SH-SY5Y (cell line): ENCODE data around the gene CASP3.

ENCODE experiments used
- GATA2 ChIP-seq: IDR thresholded peaks from 2 replicates; pipeline ENCODE4 v1.6.1; 2011; ENCODE audit warnings: mild to moderate bottlenecking, low read depth, low read length
- GATA3 ChIP-seq: IDR thresholded peaks from 2 replicates; pipeline ENCODE4 v1.6.1; 2011; ENCODE audit warnings: low read depth, mild to moderate bottlenecking, low read length, moderate library complexity

CASP3 gene

DNA sequence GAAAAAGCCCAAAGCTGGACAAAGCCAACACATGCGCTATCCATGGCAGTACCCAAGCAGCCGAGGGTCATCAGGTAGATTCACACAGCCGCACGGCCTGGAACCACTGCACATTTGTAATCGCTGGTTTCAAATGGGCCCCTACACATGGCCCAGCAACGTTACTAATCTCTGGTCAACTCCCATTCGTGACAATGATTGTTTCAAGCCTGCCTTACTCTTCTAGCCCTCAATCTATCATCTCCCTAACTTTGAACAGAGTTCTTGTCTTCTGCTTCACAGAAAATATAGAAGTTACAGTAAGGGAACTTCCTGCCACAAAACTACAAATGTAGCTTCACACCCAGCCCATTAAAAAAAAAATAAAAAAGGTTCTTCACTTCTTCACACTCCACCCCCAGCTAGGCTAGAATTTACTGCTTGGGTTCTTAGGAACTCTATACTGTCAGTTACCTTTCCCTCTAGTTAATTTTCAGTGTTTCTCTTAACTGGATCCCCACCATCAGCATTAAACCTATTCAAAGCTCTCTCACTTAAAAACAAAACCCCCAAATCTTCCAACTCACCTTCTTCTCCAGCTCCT is 24.2 kb downstream of the CASP3 start:
- TF ChIP-seq GATA2 (no peak), GATA3 (no peak)

DNA sequence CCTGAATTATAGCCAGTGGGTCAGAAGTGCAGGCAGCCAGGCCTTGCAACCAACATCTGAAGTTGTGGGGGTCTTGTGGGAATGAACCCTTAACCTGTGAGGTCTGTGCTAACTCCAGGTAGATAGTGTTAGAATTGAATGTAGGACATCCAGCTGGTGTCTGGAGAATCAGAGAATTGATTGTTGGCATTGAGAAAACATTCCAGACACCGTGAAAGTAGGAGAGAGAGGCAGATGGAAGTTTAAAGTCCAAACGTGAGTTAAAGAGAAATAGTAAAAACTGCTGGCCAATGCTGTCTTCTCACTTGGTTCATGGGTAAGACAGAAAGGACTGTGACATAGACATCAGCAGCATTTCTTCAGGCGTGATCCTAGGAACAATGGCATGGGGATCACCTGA is 27.7 kb downstream of the CASP3 start:
- TF ChIP-seq GATA3 (no peak), GATA2 (no peak)

DNA sequence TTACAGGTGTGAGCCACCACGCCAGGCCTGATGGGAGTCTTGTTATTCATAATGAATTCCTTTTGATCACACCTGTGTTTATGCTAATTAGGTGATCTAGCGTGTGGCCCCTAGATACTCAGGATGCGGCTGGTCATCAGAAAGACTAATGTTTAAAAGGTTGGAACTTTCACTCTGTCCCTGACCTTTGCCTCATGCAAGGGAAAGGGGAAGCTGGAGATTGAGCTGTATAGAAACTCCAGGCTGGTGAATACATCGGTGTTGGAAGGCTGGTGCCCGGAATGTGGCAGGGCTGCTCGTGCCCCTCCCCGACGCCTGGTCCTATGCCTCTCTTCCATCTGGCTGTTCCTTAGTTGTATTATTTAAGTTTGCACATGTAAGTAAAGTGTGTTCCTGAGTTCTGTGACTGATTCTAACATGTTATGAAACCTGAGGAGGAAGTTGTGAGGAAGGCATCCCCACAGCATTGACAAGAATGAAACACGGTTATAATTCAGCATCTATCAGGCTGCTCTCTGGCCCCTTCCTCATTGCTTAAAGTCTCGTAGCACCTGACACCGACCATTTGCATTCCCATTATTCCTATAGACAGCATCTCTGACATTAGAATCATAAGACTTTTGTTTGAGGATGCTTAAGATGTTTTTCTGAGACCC is 28.9 kb downstream of the CASP3 start:
- TF ChIP-seq GATA2 (no peak), GATA3 (no peak)

- TF ChIP-seq GATA3 (no peak), GATA2 (no peak)
Observed at GRCh38 chr4:184617600-184618196, 31.5 kb downstream of the CASP3 start.

DNA sequence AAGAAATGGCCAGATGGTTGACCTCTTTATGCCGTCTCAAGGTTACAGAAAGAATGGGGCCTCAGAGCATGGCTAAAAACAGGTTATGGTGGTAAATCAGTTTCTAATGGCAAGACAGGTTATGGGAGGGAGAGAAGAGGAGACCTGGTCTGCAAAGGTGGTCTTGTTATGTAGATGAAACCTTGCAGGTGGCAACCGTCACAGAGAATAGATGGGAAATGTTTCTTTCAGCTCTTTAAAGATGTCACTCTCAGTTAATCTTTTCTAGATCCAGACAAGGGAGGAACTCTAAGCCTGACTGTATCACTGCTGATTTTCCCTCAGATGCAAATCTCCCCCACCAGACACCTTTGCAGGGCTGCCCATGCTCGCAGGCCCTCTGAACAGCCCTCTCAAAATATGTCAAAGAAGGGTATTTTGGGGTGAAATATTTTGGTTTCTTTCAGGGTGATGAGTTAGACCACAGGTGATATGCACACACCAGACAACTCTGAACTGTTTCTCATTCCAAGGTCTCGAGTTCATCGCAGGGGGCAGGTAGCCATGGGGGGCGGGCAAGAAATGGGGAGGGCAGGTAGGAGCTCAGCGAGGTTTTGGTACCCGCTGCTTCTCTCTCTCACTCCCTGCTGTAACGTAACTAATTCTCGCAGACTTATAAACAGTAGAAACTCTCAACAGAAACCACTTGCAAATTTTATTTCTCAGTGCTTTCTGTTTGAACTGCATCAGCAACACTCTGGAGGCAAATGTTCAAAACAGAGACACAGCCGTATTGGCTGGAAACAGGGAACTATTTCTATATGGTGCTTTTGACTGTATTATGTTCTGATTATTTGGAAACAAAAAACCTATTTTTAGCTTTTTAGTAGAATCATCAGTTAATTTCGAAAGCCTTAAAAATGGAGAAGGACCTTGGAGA is 32.4 kb downstream of the CASP3 start:
- TF ChIP-seq GATA3 (no peak), GATA2 (no peak)

GRCh38 chr4:184614509-184614908 is 34.7 kb downstream of the CASP3 start:
- TF ChIP-seq GATA2 (no peak), GATA3 (no peak)

GRCh38 chr4:184613405-184613804 is 35.8 kb downstream of the CASP3 start:
- TF ChIP-seq GATA2: no peak
- no peak for TF ChIP-seq GATA3

- TF ChIP-seq GATA3: no peak
- TF ChIP-seq GATA2: no peak
Observed at GRCh38 chr4:184612074-184612473, 37.2 kb downstream of the CASP3 start.

DNA sequence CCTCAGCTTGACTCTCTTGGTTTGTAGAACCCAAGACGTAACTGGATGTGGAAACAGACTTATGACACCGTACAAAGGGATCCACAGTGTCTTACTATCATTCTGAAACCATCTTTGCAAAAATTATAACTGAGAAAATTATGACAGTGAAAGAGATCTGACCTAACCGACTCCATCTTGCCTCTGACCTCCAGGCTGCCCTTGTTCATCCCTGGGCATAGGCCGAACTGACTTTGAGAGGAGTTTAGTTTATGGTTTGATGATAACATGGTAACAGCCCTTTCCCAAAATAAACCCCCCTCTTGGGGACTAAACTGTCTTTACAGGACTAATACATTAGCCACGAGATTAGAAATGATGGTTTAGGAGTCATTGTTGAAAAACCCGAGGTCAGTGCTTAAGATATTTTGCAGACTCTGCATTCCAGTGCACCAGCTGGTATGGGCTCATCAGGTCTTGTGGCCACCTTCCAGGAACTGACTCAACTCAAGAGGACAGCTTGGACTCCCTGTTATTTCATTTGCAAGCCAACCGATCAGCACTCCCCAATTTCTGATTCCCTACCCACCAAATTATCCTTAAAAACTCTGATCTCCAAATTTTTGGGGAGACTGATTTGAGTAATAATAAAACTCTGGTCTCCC is 49.6 kb downstream of the CASP3 start:
- TF ChIP-seq GATA2 (no peak), GATA3 (no peak)

DNA sequence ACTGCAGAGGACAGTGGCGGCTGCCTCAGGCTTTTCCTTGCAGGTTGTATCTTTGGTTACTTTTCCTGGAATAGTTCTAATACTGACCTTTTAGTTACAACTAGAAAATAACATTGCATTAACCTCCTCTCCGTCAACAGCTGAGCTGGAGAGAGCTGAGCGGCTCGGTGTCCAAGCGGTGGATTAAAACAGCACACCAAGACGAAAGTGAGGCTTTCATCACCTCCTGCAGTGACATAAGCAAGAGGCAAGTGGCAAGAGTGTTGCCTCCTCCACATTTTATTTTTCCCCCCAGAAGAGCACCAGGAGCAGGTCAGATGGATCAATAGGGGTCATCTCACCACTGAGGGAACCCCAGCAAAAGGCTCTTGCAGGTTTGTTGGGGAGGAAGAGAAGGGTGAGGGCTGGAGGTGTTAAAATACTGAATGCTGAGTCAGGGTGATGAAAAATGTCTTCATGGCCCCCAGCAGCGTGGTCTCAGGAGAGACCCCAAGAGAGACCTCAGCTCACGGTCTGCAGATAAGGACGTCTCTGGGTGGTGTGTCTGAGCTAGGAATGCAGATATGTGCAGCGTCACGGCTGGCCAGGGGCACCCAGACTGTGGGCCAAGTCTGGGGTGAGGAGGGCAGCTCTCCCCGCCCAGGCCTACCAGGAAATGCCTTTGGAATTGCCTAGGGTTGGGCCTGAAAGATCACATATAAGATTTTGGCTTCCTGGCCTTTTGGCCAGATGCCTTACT is 50.3 kb downstream of the CASP3 start:
- TF ChIP-seq GATA2 (no peak), GATA3 (no peak)

DNA sequence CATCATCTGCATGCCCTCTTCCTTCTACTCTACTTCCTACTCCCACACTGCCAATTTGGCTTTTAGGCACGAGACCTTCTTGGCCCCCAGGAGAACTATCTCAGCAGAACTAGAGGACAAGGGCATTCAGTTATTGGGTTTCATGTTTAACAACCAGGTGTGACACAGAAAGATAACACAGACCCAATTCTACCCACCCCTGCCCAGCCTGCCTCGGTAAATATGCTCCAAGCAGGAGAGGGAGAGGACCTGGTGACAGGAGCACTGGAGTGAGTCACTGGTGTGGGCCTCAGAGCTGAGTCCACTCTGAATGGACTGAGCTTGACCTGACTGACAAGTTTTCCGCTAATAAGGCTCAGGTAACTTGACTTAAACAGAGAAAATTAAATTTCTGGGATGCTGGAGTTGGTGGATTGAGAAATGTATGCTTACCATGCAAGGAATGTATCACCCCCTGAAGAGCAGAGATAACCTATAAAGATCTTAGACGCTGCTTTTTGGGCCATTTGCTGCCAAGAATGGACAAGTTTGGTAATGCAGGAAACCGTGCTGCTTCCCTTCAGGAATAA is 52.5 kb downstream of the CASP3 start:
- no peak for TF ChIP-seq GATA3
- TF ChIP-seq GATA2: no peak

DNA sequence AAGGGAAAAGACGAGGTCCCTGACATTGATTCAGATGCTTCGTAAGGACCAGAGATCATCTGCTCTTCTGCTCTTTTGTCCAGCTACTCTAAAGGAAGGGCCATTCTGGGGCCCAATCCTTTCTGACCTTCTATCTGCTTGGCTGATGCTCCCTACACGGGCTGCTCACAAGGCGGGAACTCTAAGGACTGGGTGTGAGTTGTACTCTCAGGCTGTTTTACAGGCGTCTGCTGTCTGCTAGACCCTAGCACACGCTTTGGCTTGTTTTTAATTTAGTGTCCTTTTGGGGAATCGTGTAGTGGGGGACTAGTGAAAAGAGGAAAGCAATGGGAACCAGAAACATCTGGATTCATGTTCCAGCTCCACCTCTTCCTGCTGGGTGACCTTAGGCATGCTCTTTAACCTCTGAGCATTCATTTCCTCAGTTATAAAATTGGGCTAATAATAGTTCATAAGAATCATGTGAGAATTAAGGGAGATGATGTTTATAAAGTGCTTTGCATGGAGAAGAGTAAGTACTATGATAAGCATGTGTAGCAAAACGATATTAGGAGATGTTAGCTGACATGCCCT is 53.1 kb downstream of the CASP3 start:
- TF ChIP-seq GATA3 (no peak), GATA2 (no peak)

DNA sequence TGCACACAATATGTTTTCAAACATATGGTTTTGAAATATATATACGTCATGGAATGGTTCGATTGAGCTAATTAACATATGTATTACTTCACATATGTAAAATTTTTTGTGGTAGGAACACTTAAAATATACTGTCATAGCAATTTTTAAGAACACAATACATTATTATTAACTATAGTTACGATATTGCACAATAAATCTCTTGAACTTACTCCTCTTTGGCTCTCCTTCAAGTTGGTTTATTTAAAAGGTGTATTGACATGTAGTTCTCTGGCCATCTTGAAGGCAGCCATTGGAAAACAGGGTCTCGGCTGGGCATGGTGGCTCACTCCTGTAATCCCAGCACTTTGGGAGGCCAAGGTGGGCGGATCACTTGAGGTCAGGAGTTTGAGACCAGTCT is 53.8 kb downstream of the CASP3 start:
- TF ChIP-seq GATA3 (no peak), GATA2 (no peak)
